ENCODE data around the gene MS4A10.

DNA sequence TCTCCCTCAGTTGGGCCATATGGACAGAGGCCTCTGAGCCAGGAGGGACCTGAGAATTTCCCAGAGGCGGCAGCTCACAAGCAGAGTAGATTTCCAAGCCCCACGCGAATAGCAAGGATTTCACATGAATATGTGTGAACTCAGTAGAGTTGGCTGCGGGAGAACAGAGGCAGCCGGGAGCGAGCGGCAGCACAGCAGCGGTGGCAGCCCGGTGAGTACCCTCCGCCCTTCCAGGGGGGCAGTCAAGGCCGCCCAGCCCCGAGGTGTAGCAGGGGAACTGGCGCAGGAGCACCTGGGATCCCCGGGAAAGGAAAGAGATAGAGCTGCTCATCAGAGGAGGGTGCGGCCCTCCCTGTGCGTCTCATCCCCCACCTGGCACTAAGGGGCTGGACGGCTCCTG is 36.9 kb upstream of the MS4A10 start:
- TF ChIP-seq, protein P1, sequence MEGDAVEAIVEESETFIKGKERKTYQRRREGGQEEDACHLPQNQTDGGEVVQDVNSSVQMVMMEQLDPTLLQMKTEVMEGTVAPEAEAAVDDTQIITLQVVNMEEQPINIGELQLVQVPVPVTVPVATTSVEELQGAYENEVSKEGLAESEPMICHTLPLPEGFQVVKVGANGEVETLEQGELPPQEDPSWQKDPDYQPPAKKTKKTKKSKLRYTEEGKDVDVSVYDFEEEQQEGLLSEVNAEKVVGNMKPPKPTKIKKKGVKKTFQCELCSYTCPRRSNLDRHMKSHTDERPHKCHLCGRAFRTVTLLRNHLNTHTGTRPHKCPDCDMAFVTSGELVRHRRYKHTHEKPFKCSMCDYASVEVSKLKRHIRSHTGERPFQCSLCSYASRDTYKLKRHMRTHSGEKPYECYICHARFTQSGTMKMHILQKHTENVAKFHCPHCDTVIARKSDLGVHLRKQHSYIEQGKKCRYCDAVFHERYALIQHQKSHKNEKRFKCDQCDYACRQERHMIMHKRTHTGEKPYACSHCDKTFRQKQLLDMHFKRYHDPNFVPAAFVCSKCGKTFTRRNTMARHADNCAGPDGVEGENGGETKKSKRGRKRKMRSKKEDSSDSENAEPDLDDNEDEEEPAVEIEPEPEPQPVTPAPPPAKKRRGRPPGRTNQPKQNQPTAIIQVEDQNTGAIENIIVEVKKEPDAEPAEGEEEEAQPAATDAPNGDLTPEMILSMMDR (IDR thresholded peaks at IDR 0.05; ENCODE audit: poor library complexity, severe bottlenecking), result no peak
- TF ChIP-seq EZH2 (IDR thresholded peaks at IDR 0.05; ENCODE audit: borderline replicate concordance, insufficient read depth, low read length, poor library complexity, severe bottlenecking) (no peak), POLR2AphosphoS5 (IDR thresholded peaks at IDR 0.05) (no peak), RAD21 (conservative IDR thresholded peaks at IDR 0.05) (no peak)

Data from neural cell (in vitro differentiated cells).